Esophagus muscularis mucosa (tissue), 4 donors: ENCODE measurements around the gene DHCR24. TPM values are rescaled to one million over a fixed set of nuclear protein-coding genes. Genes with fewer than 3 reads are reported as not detected.

Experiments used
- DNase-seq: peaks from one replicate; pipeline ENCODE4 v3.0.0-alpha.2; 2017; ENCODE audit errors: extremely low spot score
- H3K27ac ChIP-seq, 4 donors: fragments of 200-600 bp; sonication (generic); replicated peaks in 1 of 4; 1 replicate in 3 of 4; 2 replicates in 1 of 4; pipeline ENCODE4 v1.5.1; 2016 to 2019; ENCODE audit warnings: mild to moderate bottlenecking in 1 of 4
- H3K27me3 ChIP-seq, 4 donors: fragments of 200-600 bp; sonication (generic); one replicate each; pipeline versions ENCODE4 v1.5.1 to v1.6.0; 2016 to 2019
- H3K36me3 ChIP-seq, 4 donors: fragments of 200-600 bp; sonication (generic); one replicate each; pipeline ENCODE4 v1.5.1; 2016 to 2019
- H3K4me1 ChIP-seq, 4 donors: fragments of 200-600 bp; sonication (generic); one replicate each; pipeline ENCODE4 v1.5.1; 2016 to 2019
- H3K4me3 ChIP-seq, 4 donors: fragments of 200-600 bp; sonication (generic); 1 replicate in 2 of 4; 2 replicates in 2 of 4; pipeline ENCODE4 v1.5.1; 2016 to 2019; ENCODE audit warnings: mild to moderate bottlenecking in 4 of 4, moderate library complexity in 1 of 4
- H3K9me3 ChIP-seq, 4 donors: fragments of 200-600 bp; sonication (generic); 1 replicate in 3 of 4; 2 replicates in 1 of 4; pipeline ENCODE4 v1.5.1; 2016 to 2019
- CTCF ChIP-seq, 3 experiments: fragments of 200-600 bp in 2 of 3; fragments of 450-650 bp in 1 of 3; sonication (generic) in 2 of 3; IDR thresholded peaks; one replicate each; pipeline ENCODE4 v1.5.1; 2017 to 2019; ENCODE audit warnings: antibody characterized with exemption in 3 of 3, mild to moderate bottlenecking in 2 of 3, moderate library complexity in 1 of 3
- EP300 ChIP-seq: sonication (generic); formaldehyde crosslinking; IDR thresholded peaks from one replicate; pipeline ENCODE4 v1.6.1; 2017; ENCODE audit warnings: antibody characterized with exemption
- POLR2A ChIP-seq: fragments of 450-650 bp; IDR thresholded peaks from one replicate; pipeline ENCODE4 v1.6.1; 2017; ENCODE audit warnings: antibody characterized with exemption, moderate library complexity, mild to moderate bottlenecking, low read depth
- POLR2AphosphoS5 ChIP-seq, 2 donors: sonication (generic); formaldehyde crosslinking; IDR thresholded peaks; one replicate each; pipeline ENCODE4 v1.6.1; 2017; ENCODE audit warnings: antibody characterized with exemption in 2 of 2
- WGBS: methylation state at CpG from one replicate; pipeline ENCODE4 v1.1.5; 2018; 5-methylcytosine and 5-hydroxymethylcytosine counted together
- intact Hi-C: fragments of 100-400 bp; cut with DNase I; formaldehyde crosslinking; loops from one replicate; pipeline ENCODE4 v1.15.1; 2023
- total RNA-seq, 4 donors: library from RNA; depleted of rRNA; stranded (reverse); fragments of >200 nt; gene quantifications; one replicate each; pipeline versions ENCODE4 v1.1.0 to v1.2.1, GENCODE V29; 2016

DHCR24 gene
- total RNA-seq, 4 donors from 2014 or later = 10.8 to 16.1 (median 13.1) TPM

DNA sequence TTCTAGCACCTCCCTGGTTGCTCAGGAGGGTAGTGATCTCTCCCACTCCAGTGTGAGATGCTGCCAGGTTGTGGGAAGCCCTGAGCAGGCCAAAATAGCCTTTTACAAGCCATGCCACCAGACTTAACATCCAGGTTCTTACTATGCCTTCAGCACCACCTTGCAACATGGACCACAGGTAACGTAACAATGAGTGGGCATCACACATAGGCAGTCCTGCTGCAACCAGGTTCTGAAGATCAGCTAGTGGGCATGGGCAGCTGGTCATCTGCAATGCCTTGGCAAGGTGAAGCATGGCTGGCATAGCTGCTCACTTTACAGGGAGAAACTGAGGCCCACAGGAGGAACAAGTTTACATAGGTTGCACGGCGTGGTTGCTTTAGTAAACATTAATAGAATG, 40.7 kb downstream of the DHCR24 start:
- WGBS = 100% methylated on average over 3 of the region's 3 CpGs
- no peak for TF ChIP-seq POLR2A
- TF ChIP-seq CTCF (IDR thresholded peaks at IDR 0.05) = no peak
- TF ChIP-seq POLR2AphosphoS5 (IDR thresholded peaks at IDR 0.05) = no peak
- TF ChIP-seq EP300 = no peak
- Histone ChIP-seq H3K4me1 (peaks cover 0 to 9% (median 4%) of the 10 kb centered on the region in 4 donors), H3K9me3 (peaks cover 0 to 4% (median 0%) of the 10 kb centered on the region in 4 donors), H3K27ac (no peak overlapping the region), H3K36me3 (peaks cover 0 to 3% (median under 1%) of the 10 kb centered on the region in 4 donors), H3K4me3 (no peak overlapping the region), H3K27me3 (no peaks in the 10 kb centered on the region)
- intact Hi-C loops = no loop called here
- no peak for DNase-seq

- no peak for DNase-seq
- intact Hi-C loops = no loop called here
- Histone ChIP-seq H3K27ac (no peak overlapping the region), H3K4me3 (no peak overlapping the region), H3K27me3 (no peaks in the 10 kb centered on the region), H3K4me1 (peaks cover 0 to 8% (median 3%) of the 10 kb centered on the region in 4 donors), H3K9me3 (peaks cover 0 to 4% (median 0%) of the 10 kb centered on the region in 4 donors), H3K36me3 (no peaks in the 10 kb centered on the region)
- WGBS = 81% methylated on average over 5 of the region's 5 CpGs
- TF ChIP-seq POLR2A (no peak), EP300 (no peak), POLR2AphosphoS5 (IDR thresholded peaks at IDR 0.05) (no peak), CTCF (IDR thresholded peaks at IDR 0.05) (no peak)
These were observed 41.2 kb downstream of the DHCR24 start for GRCh38 chr1:54845772-54846171.

DNA sequence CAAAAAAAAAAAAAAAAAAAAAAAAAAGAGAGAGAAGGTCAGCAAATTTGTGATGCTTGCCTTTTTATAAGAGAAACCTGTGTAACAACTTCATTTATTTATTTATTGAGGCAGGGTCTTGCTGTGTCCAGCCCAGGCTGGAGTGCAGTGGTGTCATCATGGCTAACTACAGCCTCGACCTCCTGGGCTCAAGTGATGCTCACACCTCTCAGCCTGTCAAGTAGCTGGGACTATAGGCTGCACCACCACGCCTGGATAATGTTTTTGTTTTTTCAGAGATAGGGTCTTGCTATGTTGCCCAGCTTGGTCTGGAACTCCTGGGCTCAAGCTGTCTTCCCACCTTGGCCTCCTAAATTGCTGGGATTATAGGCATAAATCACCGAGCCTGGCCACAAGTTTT, 42.4 kb downstream of the DHCR24 start:
- WGBS = 86% methylated on average over 3 of the region's 3 CpGs
- Histone ChIP-seq H3K4me3 (no peak overlapping the region), H3K27ac (no peak overlapping the region), H3K36me3 (no peaks in the 10 kb centered on the region), H3K27me3 (no peaks in the 10 kb centered on the region), H3K4me1 (no peaks in the 10 kb centered on the region), H3K9me3 (peaks cover 0 to 4% (median 0%) of the 10 kb centered on the region in 4 donors)
- TF ChIP-seq CTCF (IDR thresholded peaks at IDR 0.05) (no peak), POLR2A (no peak), POLR2AphosphoS5 (IDR thresholded peaks at IDR 0.05) (no peak), EP300 (no peak)
- intact Hi-C loops = no loop called here
- DNase-seq = no peak

- peaks cover 0 to 4% (median 0%) of the 10 kb centered on the region in 4 donors for H3K9me3 ChIP-seq
- H3K27ac ChIP-seq = no peak overlapping the region
- 74% methylated on average over 5 of the region's 5 CpGs for WGBS
- intact Hi-C loops = no loop called here
- H3K27me3 ChIP-seq = no peaks in the 10 kb centered on the region
- no peaks in the 10 kb centered on the region for H3K4me1 ChIP-seq
- DNase-seq = no peak
- H3K4me3 ChIP-seq = no peak overlapping the region
- no peaks in the 10 kb centered on the region for H3K36me3 ChIP-seq
- no peak for TF ChIP-seq CTCF (IDR thresholded peaks at IDR 0.05)
- TF ChIP-seq POLR2A = no peak
- TF ChIP-seq POLR2AphosphoS5 (IDR thresholded peaks at IDR 0.05) = no peak
- TF ChIP-seq EP300 = no peak
These were observed 43.5 kb downstream of the DHCR24 start for GRCh38 chr1:54843449-54843848.

DNA sequence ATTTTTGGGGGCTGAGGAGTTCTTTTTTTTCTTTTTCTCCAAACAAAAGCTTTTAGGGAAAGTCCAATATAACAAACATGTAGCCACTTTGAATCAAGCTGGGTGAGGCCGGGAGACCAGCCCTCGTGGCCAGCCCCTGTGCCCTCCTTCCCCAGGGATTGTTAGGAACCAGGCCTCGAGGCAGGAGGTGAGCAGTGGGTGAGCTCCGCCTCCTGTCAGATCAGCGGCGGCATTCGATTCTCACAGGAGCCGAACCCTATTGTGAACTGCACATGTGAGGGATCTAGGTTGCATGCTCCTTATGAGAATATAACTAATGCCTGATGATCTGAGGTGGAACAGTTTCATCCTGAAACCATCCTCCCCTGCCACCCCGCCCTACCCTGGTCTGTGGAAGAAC, 44.0 kb downstream of the DHCR24 start:
- no peak overlapping the region for H3K27ac ChIP-seq
- TF ChIP-seq POLR2AphosphoS5 (IDR thresholded peaks at IDR 0.05) (no peak), POLR2A (no peak), EP300 (no peak), CTCF (IDR thresholded peaks at IDR 0.05) (no peak)
- H3K4me1 ChIP-seq = no peaks in the 10 kb centered on the region
- intact Hi-C loops = no loop called here
- no peak for DNase-seq
- H3K36me3 ChIP-seq = no peaks in the 10 kb centered on the region
- peaks cover 0 to 4% (median 0%) of the 10 kb centered on the region in 4 donors for H3K9me3 ChIP-seq
- WGBS = 58% methylated on average over 4 of the region's 9 CpGs
- H3K27me3 ChIP-seq = no peaks in the 10 kb centered on the region
- no peak overlapping the region for H3K4me3 ChIP-seq
